ENCODE data around the gene MAPK1.
A peak's percentile ranks its signal among the peaks of the same experiment; 100 is the strongest.
"Not testable (repeated sequence)": the region's sequence is repeated elsewhere in the genome, so short reads cannot be mapped to it uniquely, and the experiment has no call there.

Gene MAPK1

GRCh38 chr22:21867528-21868266 is at the start of gene MAPK1:
MAPK1 (minus strand) TSS chr22:21867645; CDS start chr22:21867440, 205 bp downstream.
- DNase-seq = peak; percentile 72

GRCh38 chr22:21916309-21916918 is 49.0 kb upstream of the MAPK1 start:
- DNase-seq = no peak

DNA sequence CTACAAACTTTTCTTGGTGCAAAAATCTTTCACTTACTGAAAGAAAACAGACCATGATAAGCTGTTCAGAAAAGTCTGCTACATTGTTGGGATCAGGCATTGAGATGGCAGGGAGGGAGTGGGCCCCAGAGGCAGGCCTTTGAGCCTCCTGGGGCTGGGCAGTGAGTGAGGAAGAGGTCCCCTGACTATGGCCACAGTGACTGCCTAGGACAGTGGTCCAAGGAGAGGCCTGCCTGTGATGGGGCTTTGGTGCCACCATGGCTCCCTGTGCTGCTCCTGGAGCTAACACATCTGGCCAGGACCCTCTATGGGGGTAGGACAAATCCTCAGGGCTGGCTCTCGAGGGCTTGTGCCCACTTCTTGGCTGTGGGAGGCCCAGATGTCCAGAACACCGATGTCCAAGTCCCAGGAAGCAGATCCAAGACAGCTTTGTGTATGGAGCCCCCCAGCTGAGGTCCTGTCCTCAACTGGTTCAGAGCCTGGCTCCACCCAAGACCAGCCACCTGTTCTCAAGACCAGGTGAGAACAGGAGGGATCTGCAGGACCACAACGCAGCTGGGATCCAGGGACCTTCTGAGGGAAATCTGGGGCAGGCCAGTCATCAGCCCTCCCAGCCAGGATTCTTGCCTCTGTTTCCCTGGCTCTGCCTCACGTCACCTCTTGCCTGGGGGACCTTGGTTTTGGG is 48.3 kb upstream of the MAPK1 start:
- DNase-seq = no peak

GRCh38 chr22:21914033-21914642 is 46.7 kb upstream of the MAPK1 start:
- not testable (repeated sequence) for DNase-seq

GRCh38 chr22:21910367-21910766 is 42.9 kb upstream of the MAPK1 start:
- DNase-seq = not testable (repeated sequence)

GRCh38 chr22:21909871-21910270 is 42.4 kb upstream of the MAPK1 start:
- no peak for DNase-seq

- DNase-seq = no peak
Measured at GRCh38 chr22:21907638-21908522, 40.4 kb upstream of the MAPK1 start.

DNA sequence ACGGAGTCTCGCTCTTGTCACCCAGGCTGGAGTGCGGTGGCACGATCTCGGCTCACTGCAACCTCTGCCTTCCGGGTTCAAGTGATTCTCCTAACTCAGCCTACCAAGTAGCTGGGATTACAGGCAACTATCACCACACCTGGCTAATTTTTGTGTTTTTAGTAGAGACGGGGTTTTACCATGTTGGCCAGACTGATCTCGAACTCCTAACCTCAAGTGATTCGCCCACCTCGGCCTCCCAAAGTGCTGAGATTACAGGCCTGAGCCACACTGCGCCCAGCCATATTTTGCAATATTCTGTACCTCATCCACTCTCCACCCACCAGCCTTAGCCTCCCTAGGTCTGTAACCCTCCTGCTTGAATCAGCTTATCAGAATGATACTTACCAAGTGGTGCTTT is 37.8 kb upstream of the MAPK1 start:
- DNase-seq = not testable (repeated sequence)

GRCh38 chr22:21904250-21904789 is 36.9 kb upstream of the MAPK1 start:
- DNase-seq = no peak

GRCh38 chr22:21903283-21903682 is 35.8 kb upstream of the MAPK1 start:
- DNase-seq = no peak

DNA sequence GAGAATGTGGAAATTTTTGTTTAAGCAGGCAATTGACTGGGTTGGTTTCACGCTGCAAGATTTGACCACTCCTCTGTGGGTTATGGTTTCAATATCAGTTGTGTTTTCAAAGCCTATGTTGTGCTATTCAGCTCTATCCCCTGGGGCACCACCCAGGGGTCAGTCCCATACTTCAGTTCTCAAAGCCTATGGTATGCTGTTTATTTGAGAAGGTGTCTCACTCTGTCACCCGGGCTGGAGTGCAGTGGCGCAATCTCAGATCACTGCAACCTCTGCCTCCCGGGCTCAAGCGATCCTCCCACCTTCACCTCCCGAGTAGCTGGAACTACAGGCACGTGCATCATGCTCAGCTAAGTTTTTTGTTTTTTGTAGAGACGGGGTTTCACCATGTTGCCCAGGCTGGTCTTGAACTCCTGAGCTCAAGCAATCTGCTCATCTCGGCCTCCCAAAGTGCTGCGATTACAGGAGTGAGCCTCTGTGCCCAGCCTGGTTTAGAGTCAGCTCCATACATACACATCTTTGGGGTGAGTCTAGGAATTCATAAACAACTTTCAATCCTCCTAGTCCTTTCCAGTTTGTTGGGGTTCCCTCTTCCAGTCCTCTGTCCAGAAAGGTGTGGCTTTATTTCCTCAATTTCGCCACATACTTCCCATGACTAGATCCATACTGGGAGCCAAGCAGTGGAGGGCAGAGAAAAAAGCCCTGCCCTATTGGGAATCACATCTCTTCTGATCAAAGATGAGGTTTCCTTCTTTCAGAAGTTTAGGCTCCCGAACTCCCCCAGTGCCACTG is 35.0 kb upstream of the MAPK1 start:
- DNase-seq = no peak

DNA sequence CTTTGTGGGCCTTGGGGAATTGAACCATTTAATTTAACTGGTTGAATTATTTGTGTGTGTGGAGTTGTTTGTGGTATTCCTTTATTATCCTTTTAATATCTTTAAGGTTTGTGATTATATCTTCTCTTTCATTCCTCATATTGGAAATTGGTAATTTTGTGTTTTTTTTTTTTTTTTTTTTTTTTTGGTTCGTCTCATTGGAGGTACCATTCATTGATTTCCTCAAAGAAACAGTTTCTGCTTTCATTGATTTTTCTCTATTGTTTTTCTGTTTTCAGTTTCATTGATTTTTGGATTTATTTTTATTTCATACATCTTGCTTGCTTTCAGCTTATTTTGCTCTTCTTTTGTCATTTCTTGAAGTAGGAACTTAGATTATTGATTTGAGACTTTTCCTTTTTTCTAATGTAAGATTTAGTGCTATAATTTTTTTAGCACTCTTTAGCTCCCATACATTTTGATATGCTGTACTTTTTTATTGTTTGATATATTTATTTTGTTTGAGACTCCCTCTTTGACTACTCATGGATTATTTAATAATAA is 31.0 kb upstream of the MAPK1 start:
- DNase-seq = no peak

- no peak for DNase-seq
Measured at GRCh38 chr22:21896951-21897513, 29.6 kb upstream of the MAPK1 start.

DNA sequence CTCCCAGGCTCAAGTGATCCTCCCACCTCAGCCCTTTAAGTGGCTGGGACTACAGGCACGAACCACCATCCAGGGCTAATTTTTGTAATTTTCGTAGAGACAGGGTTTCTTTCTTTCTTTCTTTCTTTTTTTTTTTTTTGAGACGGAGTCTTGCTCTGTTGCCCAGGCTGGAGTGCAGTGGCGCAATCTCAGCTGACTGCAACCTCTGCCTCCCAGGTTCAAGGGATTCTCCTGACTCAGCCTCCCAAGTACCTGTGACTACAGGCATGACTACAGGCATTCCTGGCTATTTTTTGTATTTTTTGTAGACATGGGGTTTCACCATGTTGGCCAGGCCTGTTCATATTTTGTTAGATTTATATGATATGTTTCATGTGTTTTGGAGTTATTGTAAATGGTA is 28.8 kb upstream of the MAPK1 start:
- DNase-seq = not testable (repeated sequence)

GRCh38 chr22:21894799-21895198 is 27.4 kb upstream of the MAPK1 start:
- no peak for DNase-seq

DNA sequence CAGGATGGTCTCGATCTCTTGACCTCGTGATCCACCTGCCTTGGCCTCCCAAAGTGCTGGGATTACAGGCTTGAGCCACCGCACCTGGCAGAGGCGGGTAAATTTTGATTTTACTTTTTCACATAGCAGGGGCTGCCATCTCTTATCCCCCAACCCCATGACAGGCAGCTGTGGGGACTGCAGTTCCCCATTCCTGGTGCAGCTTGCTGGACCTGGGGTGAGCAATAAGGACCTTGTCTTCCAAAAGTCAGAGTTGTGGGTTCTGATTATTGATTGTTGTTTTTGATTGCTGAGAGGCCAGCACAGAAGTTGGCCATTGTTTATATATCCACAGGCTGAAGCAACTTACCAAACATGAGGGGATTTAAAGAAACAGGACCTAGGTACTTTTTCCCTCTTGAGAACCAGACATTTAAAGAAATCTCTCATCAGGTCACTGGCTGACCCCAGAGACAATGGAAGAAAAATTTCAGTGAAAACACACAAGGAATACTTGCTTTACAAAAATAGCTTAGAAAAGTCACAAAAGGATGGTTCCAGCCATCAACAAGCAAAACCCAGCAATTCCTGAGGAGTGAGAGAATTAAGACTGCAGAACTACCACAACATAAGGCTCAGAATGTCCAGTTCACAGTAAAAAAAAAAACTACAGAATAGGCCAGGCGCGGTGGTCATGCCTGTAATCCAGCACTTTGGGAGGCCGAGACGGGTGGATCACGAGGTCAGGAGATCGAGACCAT is 22.0 kb upstream of the MAPK1 start:
- DNase-seq = no peak

DNA sequence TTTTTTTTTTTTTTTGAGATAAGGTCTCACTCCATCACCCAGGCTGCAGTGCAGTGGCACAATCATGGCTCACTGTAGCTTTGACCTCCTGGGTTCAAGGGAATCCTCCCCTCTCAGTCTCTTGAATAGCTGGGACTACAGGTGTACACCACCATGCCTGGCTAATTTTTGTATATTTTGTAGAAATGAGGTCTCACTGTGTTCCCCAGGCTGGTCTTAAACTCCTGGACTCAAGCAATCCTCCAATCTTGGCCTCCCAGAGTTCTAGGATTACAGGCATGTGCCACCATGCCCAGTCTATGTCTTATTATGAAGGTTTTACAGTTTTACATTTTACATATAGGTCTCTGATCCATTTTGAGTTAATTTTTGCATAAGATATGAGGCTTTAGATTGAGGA is 20.4 kb upstream of the MAPK1 start:
- no peak for DNase-seq

GRCh38 chr22:21883930-21884329 is 16.5 kb upstream of the MAPK1 start:
- DNase-seq = not testable (repeated sequence)

GRCh38 chr22:21882754-21883333 is 15.4 kb upstream of the MAPK1 start:
- not testable (repeated sequence) for DNase-seq
